Measurements from ENCODE around the gene LRP6.
"Not testable (repeated sequence)": the region's sequence is repeated elsewhere in the genome, so short reads cannot be mapped to it uniquely, and the experiment has no call there.

Gene LRP6

DNA sequence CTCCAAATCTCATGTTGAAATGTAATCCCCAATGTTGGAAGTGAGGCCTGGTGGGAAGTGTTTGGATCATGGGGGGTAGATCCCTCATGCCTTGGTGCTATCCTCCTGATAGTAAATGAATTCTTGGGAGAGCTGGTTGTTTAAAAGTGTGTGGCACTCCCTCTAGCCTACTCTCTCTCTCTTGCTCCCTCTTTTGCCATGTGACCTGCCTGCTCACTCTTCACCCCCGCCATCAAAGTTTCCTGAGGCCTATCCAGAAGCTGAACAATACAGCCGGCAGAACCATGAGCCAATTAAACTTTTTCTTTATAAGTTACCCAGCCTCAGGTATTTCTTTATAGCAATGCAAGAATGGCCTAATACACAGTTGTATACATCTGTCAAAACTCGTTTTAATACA, 133.6 kb downstream of the LRP6 start:
- FAIRE-seq (no peak), DNase-seq (ENCODE audit: insufficient read length, low spot score) (no peak)

DNA sequence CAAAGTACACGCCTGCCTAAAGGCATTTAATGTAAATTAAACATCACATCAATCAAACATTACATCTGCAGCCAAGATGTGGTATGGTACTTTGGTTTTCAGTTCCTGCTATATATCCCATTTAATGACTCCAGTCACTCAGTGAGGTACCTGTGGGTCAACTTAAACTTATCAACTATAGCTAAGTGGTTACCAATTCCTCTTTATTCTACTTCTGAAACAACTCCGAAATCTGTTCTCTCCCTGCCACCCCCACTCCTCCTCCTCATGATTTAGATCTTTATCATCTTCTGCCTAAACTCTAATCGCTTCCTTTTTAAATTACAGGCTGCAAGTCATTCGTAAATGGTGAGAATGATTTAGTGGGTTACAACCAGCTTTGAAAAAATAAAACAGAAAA, 138.2 kb downstream of the LRP6 start:
- FAIRE-seq (no peak), DNase-seq (ENCODE audit: insufficient read length, low spot score) (no peak)

DNA sequence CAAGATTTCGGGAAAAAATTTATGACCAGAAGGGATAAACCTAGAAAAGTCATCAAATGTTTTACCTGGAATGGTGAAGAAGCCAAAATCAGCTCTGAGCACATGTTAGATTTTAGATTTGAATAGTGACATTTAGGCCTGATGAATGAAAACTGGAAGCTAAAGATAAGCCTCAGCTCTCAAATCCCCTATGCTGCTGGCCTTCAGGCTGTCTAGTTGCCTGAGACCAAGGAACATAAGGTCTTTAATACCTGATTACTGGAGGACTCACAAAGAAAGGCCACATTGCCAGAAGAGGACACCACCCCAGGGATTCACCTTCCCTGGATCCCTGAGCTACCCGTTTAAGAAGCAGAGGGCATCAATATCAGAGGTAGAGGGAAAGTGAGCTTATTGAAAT, 139.5 kb downstream of the LRP6 start:
- no peak for FAIRE-seq
- no peak for DNase-seq (ENCODE audit: insufficient read length, low spot score)

DNA sequence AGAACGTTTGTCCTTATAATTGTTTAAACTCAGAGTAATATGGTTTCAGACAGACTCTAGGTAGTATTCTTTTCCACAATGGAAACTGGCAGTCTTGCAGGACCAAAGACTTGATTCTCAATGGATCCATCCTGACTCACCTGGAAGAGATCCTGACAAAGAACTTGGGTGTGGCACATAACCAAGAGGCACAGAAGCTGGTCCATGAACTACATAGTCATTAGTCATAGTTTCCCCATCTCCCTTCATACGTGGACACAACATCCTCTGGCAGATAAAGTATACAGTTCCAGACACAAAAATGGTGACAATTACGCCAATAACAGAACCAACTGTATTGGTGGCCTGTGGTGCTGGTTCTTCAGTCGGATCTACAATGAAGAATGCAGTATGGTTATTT, 140.3 kb downstream of the LRP6 start:
- FAIRE-seq (no peak), DNase-seq (ENCODE audit: insufficient read length, low spot score) (no peak)

DNA sequence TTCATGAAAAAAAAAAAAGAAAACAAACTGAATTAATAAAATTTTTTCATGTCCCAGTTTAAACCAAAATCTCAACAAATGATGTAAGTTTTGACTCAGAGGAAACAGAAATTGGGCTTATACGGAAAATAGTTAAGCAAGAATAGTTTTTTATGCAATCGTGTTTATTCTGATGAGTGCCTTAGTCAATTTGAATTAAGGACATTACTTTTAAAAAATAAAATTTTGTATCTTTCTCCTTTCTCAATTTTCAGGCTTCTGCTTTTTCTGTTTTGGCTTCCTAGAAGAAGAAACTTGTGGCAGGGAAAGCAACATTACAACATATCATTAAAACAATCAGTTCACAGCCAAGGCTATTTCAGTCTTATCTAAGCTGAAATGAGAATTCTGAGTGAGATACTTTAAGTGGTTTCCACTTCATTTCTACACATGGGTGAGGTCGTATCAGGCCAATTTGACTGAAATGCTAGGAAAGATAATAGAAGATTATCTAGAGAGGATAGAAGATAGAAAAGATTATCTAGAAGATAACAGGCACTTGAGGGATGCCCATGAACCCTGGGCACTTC, 143.7 kb downstream of the LRP6 start:
- DNase-seq (ENCODE audit: insufficient read length, low spot score), result no peak
- FAIRE-seq, result no peak

DNA sequence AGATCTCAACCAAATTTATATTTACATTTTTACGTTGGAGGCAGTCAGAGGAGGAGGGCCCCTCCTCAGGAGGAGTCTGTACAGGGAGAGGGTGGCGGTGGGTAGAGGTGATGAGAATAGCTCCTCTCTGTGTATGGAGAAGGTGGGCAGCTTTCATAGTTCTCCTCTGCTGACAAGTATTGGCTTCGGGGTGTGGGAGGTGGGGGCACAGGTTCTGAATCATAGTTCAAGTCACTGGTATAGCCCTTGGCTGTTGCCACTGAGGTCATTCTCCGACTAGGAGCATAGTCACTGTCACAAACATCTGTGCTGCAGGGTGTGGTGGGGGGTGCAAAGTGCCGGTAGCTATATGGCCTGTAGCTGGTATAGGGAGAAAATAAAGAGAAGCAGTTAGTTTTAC, 145.8 kb downstream of the LRP6 start:
- no peak for FAIRE-seq
- DNase-seq (ENCODE audit: insufficient read length, low spot score), result no peak

DNA sequence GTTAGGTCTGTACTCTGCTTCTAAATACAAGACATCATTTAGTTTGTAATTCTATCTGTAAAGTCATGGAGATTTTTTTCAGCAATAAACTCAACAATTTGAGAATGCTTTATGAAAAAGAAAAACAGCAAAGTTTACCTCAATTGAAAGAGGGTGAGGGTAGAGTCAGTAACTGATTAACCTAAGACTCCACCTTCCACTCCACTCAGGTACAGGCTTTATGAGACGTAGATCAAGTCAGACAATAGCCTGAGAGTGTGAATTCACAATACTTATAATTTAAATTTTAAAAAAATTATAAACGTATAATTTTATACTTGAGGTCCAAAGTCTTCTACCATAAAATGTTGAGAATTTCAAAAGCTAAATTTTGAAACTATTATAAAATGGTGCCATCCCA, 150.2 kb downstream of the LRP6 start:
- FAIRE-seq, result no peak
- DNase-seq (ENCODE audit: insufficient read length, low spot score), result no peak

DNA sequence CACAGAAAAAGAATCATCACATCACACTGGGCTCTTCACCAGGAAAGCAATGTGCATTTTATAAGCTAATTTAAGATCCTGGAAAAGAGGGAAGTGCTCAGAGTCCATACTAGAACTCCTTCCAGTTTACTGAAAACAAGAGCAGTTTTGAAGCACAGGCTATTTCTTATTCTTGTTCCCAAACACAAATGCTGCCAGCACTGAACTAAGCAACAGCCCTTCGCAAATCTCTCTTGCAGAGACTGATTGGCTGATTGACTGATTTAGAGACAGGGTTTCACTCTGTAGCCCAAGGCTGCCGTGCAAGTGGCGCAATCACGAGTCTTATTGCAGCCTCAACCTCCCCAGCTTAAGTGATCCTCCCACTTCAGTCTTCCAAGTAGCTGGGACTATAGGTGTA, 151.3 kb downstream of the LRP6 start:
- DNase-seq (ENCODE audit: insufficient read length, low spot score) (no peak), FAIRE-seq (no peak)

DNA sequence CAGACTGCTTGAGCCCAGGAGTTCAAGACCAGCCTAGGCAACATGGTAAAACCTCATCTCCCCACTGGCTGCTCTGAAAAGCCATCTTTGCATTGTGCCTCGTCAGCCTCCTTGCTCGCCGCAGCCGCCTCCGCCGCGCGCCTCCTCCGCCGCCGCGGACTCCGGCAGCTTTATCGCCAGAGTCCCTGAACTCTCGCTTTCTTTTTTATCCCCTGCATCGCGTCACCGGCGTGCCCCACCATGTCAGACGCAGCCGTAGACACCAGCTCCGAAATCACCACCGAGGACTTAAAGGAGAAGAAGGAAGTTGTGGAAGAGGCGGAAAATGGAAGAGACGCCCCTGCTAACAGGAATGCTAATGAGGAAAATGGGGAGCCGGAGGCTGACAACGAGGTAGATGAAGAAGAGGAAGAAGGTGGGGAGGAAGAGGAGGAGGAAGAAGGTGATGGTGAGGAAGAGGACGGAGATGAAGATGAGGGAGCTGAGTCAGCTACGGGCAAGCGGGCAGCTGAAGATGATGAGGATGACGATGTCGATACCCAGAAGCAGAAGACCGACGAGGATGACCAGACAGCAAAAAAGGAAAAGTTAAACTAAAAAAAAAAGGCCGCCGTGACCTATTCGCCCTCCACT, 155.8 kb downstream of the LRP6 start:
- FAIRE-seq; DNase-seq (ENCODE audit: insufficient read length, low spot score): not testable (repeated sequence)

DNA sequence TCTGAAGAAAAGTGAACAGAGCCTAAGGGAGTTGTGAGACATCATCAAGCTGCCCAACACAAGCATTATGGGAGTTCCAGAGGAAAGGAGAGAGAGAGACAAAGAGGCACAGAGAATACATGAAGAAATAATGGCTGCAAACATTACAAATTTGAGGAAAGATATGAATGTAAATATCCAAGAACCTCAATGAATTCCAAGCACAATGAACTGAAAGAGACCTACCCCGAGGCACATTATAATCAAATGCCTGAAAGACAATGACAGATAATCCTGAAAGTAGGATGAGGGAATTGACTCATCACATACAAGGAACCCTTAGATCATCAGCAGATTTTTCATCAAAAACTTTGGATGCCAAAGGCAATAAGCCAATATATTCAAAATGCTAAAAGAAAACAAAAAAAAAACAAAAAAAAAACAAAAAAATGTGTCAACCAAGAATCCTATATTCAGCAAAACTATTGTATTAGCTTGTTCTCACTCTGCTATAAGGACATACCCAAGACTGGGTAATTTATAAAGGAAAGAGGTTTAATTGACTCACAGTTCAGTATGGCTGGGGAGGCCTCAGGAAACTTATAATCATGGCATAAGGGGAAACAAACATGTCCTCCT, 158.3 kb downstream of the LRP6 start:
- DNase-seq (ENCODE audit: insufficient read length, low spot score), result no peak
- FAIRE-seq, result no peak

DNA sequence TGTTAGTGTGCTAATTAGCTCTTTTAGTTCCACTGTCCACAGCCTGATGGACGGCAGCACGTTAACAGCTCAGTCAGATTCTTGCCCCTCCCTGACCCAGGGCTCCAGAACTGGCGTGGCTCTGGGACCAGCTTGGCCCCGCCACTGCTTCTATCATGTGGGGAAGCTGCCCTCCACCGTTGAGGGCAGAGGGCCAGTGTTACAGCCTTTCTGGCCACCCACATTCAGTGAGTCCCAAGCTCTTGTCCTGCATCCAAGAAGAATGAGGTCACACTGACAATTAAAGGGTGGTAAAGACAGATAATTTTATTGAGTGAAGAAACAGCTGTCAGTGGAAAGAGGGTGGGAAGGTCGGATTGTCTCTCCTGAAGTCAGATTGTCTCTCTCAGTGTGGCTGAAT, 159.2 kb downstream of the LRP6 start:
- FAIRE-seq (no peak), DNase-seq (ENCODE audit: insufficient read length, low spot score) (no peak)

DNA sequence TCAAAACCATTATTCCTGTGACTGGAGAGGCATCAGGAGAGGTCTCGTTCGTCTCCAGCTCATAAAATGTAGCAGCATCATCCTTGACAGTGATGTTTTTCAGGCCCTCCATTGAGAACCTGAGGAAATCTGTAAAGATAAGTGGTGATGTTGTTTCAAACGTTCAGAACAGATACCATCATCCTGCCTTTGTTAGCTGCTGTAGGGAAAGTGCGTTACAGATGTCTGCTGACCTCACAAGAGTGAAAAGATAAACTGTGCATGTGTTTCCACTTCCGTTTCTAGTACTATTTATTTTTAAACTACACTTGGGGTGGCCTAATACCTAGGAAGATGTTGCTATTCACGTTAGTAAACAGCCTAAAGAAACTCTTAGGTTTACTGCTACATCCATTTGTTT, 167.7 kb downstream of the LRP6 start:
- FAIRE-seq (no peak), DNase-seq (ENCODE audit: insufficient read length, low spot score) (no peak)

DNA sequence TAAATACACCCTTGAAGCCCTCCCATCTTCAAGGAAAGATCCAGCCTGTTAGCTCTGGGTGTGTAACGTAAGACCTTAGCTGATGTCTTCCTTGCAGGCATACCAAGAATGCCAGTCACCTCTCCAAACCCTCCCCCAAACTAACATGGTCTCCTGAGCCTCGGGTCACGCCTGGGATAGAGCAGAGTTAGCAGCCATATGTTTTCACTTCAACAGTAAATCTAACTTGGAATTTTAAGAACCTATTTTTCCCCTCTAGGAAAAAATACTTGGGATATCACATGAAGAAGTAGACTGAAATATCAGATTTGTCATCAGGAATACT, 168.2 kb downstream of the LRP6 start:
- no peak for FAIRE-seq
- DNase-seq (ENCODE audit: insufficient read length, low spot score), result no peak

DNA sequence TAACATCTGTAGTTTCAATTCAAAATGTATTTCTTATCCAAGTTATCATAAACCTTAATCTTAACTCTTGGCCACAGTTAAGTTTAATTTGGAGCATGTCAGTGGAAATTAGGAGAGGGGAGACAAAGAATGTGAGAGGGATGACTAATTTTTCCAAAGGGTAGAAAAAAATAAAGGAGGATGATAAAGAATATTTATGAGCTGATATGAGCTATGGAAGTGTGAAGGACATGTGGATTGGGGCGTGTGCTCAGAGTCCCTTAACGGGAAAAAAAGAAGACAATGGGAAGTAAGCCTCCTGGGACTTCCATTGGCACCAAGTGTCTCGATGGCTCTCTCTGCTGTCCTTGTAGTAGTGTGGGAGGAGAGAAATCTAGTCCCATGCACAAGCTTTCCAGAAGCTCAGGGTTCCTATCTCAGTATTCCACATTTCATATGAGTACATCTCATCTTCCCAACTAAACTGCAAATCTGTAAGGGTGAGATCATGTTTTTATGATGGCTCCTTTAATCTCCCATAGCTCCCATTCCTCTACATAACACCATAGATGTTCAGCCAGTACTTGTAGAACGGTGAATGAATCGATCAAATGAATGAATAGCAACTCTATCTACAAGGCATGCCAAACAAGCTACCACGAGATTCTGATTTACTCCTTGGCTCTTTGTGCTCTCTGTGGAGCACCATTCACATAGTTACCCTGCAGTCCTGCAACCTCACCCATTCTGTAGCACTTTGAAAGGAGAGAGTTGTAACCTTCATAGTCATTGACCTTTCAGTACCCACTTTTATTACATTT, 168.8 kb downstream of the LRP6 start:
- FAIRE-seq, result no peak
- DNase-seq (ENCODE audit: insufficient read length, low spot score), result no peak

DNA sequence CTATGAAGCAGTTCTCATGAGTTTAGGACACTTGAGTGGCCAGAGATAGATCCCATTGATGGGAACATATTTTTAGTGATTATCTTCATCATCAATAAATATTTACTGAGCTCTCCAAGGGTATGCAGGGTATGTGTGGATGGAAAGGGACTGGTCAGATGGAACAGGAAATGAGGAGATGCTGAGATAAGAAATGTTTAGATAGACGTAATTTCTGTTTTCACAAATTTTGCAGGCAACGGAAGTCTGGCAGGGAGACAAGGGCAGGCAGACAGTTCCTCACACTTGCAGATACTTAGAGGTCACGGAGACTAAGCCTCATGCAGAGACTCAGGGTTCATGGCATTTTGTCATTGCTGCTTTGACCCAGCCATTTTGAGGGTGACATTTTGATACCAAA, 171.8 kb downstream of the LRP6 start:
- no peak for FAIRE-seq
- no peak for DNase-seq (ENCODE audit: insufficient read length, low spot score)

DNA sequence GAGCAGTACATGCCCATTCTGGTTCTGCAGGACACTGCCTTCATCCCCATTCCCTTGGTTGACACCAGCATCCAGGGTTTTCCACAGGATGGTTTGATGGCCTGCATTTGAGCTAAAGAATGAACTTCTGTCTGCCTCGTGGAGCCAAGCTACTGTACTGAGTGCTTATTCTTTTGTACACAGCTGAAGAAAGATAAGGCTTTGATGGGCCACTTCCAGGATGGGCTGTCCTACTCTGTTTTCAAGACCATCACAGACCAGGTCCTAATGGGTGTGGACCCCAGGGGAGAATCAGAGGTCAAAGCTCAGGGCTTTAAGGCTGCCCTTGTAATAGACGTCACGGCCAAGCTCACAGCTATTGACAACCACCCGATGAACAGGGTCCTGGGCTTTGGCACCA, 172.4 kb downstream of the LRP6 start:
- FAIRE-seq, result no peak

DNA sequence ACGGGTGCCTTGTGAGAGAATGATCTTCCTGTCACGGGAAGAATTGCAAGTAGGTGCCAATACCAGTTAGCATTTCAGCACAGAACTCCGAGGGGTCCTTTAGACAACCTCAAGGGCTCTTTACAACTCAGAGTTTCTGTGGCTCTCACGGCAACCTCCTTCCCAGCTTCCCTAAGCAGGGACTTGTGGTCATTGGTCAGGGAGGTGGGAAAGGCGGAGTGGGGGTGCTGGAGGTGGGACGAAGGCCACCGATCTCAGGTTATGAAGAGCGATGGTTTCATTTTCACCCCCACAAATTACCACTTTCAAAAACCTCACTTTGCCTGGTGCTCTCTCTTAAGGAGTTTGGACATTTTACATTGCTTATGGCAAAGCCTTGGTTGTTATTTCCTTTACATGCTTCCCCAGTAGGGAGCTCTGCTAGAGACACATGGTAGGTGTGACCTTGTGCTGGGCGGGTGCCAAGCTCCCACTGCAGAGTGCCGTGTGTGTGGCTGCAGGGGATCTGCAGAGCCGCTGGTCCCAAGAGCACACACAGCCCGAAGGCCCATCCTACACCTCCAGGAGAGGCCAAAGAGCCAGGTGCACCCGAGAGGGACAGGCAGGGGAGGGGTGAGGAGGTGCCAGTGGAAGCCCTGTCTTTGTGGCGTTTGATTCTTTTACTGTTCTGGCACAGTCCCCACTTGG, 174.7 kb downstream of the LRP6 start:
- DNase-seq (ENCODE audit: insufficient read length, low spot score), result no peak
- no peak for FAIRE-seq

More for the DNA sequence above, 172.4 kb downstream of the LRP6 start:
- DNase-seq (ENCODE audit: insufficient read length, low spot score), result no peak

DNA sequence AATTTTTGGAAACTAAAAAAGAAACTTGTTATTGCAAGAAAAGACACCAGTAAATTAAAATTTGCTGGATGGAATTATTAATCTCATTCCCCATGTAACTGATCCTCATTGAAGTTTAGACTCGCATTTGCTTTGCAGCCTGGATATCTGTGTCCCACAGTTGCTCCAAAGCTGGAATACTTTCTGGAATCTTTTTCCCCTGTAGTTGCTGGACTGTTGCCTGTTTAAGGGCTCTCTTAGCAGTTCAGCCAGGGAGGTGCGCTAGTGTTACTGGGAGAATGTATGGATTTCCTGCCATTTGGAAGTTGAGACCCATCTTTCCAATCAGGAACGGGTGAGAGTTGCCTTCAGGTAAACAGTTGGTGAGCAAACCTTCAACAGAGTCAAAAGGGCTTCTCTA, 175.8 kb downstream of the LRP6 start:
- no peak for FAIRE-seq
- DNase-seq (ENCODE audit: insufficient read length, low spot score), result no peak

DNA sequence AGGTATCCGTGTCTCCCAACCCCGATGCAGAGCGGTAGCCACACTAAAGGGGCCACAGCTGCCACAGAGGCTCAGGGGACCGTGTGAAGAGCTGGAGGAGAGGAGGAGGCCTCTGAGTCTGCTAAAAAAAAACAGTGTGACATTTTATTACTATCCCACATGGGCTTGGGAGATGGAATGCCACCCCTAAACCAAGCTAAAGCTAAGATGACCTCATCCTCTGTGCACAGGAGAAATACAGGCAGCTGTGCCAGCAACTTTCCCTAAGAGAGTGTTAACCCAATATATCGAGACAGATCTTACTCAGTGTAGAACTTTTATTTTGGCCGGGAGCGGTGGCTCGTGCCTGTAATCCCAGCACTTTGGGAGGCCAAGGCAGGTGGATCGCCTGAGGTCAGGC, 178.1 kb downstream of the LRP6 start:
- no peak for FAIRE-seq

DNA sequence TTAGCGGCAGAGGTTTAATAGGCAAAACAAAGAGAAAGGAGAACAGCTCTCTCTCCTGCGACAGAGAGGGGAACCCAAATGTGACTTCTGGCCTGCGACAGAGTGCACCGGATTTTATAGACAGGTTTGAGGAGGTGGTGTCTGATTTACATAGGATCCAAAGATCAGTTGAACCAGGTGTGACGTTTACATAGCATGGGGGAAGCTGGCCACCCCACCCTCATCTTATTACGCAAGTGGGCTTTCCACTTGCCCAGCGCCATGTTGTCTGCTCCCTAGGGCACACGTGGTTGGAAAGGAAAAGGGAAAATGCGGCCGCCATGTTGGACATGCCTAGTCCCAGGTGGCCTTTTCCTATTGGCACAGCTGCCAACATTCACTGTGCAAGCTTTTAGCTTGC, 178.7 kb downstream of the LRP6 start:
- FAIRE-seq, result no peak
- DNase-seq (ENCODE audit: insufficient read length, low spot score), result no peak

More for the DNA sequence above, 178.1 kb downstream of the LRP6 start:
- DNase-seq (ENCODE audit: insufficient read length, low spot score), result no peak

DNA sequence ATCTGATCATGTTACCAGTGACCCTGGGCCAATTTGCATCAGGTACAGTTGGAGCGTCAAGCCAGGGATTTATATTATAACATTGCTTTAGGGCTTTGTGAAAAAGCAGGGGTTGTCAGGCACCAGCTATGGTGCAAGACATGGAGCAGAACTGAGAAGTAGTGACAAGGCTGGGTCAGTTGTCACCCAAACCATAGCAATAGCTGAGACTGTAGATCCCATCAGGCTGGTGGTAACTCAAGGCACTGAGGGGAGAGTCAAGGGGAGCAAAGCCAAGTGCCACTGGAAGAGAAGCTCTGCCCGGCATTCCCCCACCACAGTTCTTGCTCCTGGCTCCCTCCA, 179.2 kb downstream of the LRP6 start:
- DNase-seq (ENCODE audit: insufficient read length, low spot score), result no peak
- FAIRE-seq, result no peak
